ENCODE data around the gene ILDR1.

DNA sequence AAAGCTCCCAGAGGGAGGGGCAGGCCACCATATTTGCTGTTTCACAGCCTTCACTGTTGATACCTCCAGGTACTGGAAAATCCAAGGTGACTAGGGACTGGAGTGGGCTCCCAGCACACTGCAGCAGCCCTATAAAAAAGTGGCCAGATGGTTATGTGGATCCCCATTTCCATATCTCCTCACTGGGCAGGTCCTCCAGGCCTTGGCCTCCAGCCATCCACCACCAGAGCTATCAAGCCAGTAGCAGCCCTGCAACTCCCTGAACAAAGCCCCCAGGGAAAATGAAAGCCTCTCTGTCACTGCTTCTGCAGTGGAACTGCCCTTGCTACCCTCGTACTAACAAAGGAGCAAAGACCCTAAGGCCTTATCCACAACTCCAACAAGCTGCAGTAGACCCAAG, 58.4 kb downstream of the ILDR1 start:
- TF ChIP-seq ATF7 (IDR thresholded peaks at IDR 0.05; ENCODE audit: low read depth) (no peak), RCOR1 (conservative IDR thresholded peaks at IDR 0.05; ENCODE audit: low read depth, low read length) (no peak), IKZF1 (conservative IDR thresholded peaks at IDR 0.05) (no peak)
- TF ChIP-seq, protein P1, sequence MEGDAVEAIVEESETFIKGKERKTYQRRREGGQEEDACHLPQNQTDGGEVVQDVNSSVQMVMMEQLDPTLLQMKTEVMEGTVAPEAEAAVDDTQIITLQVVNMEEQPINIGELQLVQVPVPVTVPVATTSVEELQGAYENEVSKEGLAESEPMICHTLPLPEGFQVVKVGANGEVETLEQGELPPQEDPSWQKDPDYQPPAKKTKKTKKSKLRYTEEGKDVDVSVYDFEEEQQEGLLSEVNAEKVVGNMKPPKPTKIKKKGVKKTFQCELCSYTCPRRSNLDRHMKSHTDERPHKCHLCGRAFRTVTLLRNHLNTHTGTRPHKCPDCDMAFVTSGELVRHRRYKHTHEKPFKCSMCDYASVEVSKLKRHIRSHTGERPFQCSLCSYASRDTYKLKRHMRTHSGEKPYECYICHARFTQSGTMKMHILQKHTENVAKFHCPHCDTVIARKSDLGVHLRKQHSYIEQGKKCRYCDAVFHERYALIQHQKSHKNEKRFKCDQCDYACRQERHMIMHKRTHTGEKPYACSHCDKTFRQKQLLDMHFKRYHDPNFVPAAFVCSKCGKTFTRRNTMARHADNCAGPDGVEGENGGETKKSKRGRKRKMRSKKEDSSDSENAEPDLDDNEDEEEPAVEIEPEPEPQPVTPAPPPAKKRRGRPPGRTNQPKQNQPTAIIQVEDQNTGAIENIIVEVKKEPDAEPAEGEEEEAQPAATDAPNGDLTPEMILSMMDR (IDR thresholded peaks at IDR 0.05 in 2 of 3, conservative IDR thresholded peaks at IDR 0.05 in 1 of 3; ENCODE audit: control insufficient read depth in 2 of 3, extremely low read depth in 1 of 3, insufficient read depth in 1 of 3, low read depth in 3 of 3, low read length in 3 of 3): no peak
- TF ChIP-seq, protein P2, sequence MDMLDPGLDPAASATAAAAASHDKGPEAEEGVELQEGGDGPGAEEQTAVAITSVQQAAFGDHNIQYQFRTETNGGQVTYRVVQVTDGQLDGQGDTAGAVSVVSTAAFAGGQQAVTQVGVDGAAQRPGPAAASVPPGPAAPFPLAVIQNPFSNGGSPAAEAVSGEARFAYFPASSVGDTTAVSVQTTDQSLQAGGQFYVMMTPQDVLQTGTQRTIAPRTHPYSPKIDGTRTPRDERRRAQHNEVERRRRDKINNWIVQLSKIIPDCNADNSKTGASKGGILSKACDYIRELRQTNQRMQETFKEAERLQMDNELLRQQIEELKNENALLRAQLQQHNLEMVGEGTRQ (IDR thresholded peaks at IDR 0.05; ENCODE audit: borderline replicate concordance, low read depth, low read length): no peak
- TF ChIP-seq, protein P3, sequence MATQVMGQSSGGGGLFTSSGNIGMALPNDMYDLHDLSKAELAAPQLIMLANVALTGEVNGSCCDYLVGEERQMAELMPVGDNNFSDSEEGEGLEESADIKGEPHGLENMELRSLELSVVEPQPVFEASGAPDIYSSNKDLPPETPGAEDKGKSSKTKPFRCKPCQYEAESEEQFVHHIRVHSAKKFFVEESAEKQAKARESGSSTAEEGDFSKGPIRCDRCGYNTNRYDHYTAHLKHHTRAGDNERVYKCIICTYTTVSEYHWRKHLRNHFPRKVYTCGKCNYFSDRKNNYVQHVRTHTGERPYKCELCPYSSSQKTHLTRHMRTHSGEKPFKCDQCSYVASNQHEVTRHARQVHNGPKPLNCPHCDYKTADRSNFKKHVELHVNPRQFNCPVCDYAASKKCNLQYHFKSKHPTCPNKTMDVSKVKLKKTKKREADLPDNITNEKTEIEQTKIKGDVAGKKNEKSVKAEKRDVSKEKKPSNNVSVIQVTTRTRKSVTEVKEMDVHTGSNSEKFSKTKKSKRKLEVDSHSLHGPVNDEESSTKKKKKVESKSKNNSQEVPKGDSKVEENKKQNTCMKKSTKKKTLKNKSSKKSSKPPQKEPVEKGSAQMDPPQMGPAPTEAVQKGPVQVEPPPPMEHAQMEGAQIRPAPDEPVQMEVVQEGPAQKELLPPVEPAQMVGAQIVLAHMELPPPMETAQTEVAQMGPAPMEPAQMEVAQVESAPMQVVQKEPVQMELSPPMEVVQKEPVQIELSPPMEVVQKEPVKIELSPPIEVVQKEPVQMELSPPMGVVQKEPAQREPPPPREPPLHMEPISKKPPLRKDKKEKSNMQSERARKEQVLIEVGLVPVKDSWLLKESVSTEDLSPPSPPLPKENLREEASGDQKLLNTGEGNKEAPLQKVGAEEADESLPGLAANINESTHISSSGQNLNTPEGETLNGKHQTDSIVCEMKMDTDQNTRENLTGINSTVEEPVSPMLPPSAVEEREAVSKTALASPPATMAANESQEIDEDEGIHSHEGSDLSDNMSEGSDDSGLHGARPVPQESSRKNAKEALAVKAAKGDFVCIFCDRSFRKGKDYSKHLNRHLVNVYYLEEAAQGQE (IDR thresholded peaks at IDR 0.05; ENCODE audit: low read depth, low read length): no peak
